ENCODE results near the gene APBA2.

GRCh38 chr15:29037997-29038705 is 152.4 kb downstream of the APBA2 start:
- TF ChIP-seq CTCF (IDR thresholded peaks at IDR 0.05) (no peak), POLR2A (IDR thresholded peaks at IDR 0.05) (no peak), POLR2AphosphoS5 (IDR thresholded peaks at IDR 0.05) (no peak), EP300 (IDR thresholded peaks at IDR 0.05; ENCODE audit: low read depth) (no peak)

All from transverse colon (tissue), 4 donors.